GM12875 (cell line): Measurements from ENCODE around the gene POU2F2.

Experiments used
- H3K4me3 ChIP-seq: one replicate; pipeline ENCODE4 v1.5.1; 2011; ENCODE audit warnings: low read depth, low read length, control low read depth
- CTCF ChIP-seq: IDR thresholded peaks from 2 replicates; pipeline ENCODE4 v1.5.1; 2011; ENCODE audit warnings: low read depth, mild to moderate bottlenecking, control low read depth, inconsistent platforms, low read length, moderate library complexity, borderline replicate concordance; ENCODE audit not compliant: insufficient read depth

The POU2F2 gene

GRCh38 chr19:42150364-42150763 lies 18.1 kb upstream of the POU2F2 start:
- no peak overlapping the region for H3K4me3 ChIP-seq
- TF ChIP-seq CTCF: no peak

- no peak for TF ChIP-seq CTCF
- no peak overlapping the region for H3K4me3 ChIP-seq
These were observed 17.4 kb upstream of the POU2F2 start for GRCh38 chr19:42149447-42150202.

- no peak for TF ChIP-seq CTCF
These were observed 16.0 kb upstream of the POU2F2 start for GRCh38 chr19:42148266-42148665.

GRCh38 chr19:42143341-42144234 lies 11.3 kb upstream of the POU2F2 start:
- TF ChIP-seq CTCF: no peak
- H3K4me3 ChIP-seq: no peak overlapping the region

More at GRCh38 chr19:42148266-42148665, 16.0 kb upstream of the POU2F2 start:
- H3K4me3 ChIP-seq: no peak overlapping the region

GRCh38 chr19:42140125-42140754 lies 8.0 kb upstream of the POU2F2 start:
- no peak for TF ChIP-seq CTCF
- no peak overlapping the region for H3K4me3 ChIP-seq

- no peak overlapping the region for H3K4me3 ChIP-seq
- TF ChIP-seq CTCF: no peak
These were observed 2.4 kb upstream of the POU2F2 start for GRCh38 chr19:42134535-42135070.
